HCT116 (cell line): ENCODE measurements around the gene EIF1AD. TPM values are rescaled to one million over a fixed set of nuclear protein-coding genes. Genes with fewer than 3 reads are reported as not detected.

ENCODE experiments used
- ATAC-seq: fragments of 200-7000 bp; cut with Tn5 transposase; 2 replicates; pipeline ENCODE4 v1.9.1; 2020; ENCODE audit warnings: mild to moderate bottlenecking, moderate library complexity
- BruUV-seq: library from RNA; stranded (reverse); fragments of 400-500 nt; replicated peaks from 2 replicates; lab custom pipeline; 2021; lab: Mats Ljungman, UMichigan
- CTCF ChIA-PET: fragments of 300-600 bp; sonication (Branson Sonifier 250); formaldehyde crosslinking; loops from one replicate; lab custom pipeline; 2021; ENCODE audit warnings: antibody characterized with exemption; lab: Charles Lee
- POLR2A ChIA-PET: fragments of 300-600, 350-600 bp; sonication (Branson Sonifier 250); formaldehyde crosslinking; loops from one replicate; lab custom pipeline; 2021; ENCODE audit warnings: antibody characterized with exemption; lab: Charles Lee
- RAD21 ChIA-PET, 2 experiments: fragments of 300-600 bp; sonication (Branson Sonifier 250); formaldehyde crosslinking; loops; one replicate each; lab custom pipeline; 2023; ENCODE audit warnings: low total read pairs in 2 of 2; ENCODE audit not compliant: uncharacterized antibody in 2 of 2, unreplicated experiment in 2 of 2, low non-redundant PET in 1 of 2; lab: Charles Lee
- DNase-seq: peaks from one replicate; pipeline ENCODE4 v3.0.0-alpha.2; 2010; ENCODE audit warnings: low read depth, low spot score
- H2AFZ ChIP-seq: fragments of 200-600 bp; shearing (Covaris generic), sonication (generic); 2 replicates; pipeline ENCODE4 v1.6.1; 2017; ENCODE audit warnings: low read depth, mixed run types, mixed read lengths, antibody characterized with exemption, low read length; ENCODE audit not compliant: poor library complexity, severe bottlenecking
- H3K27ac ChIP-seq: 2 replicates; pipeline ENCODE4 v1.5.1; 2012; ENCODE audit warnings: low read depth, low read length
- H3K27me3 ChIP-seq: fragments of 200-600 bp; sonication (generic); 2 replicates; pipeline ENCODE4 v1.6.1; 2016; ENCODE audit warnings: mixed run types, low read length, mixed read lengths; ENCODE audit not compliant: insufficient read depth
- H3K36me3 ChIP-seq, 2 experiments: fragments of 200-500 bp in 1 of 2; fragments of 200-600 bp in 1 of 2; sonication (Bioruptor generic) in 1 of 2; sonication (generic) in 1 of 2; 2 replicates each; pipeline versions ENCODE4 v1.5.1 to v1.6.1; 2014 to 2016; ENCODE audit warnings: low read length in 2 of 2, inconsistent platforms in 1 of 2, mixed read lengths in 1 of 2, mixed run types in 1 of 2; ENCODE audit not compliant: insufficient read depth in 2 of 2, control insufficient read depth in 1 of 2
- H3K4me1 ChIP-seq, 2 experiments: fragments of 200-600 bp in 1 of 2; sonication (generic) in 1 of 2; 2 replicates each; pipeline versions ENCODE4 v1.5.1 to v1.6.1; 2012 to 2017; ENCODE audit warnings: low read length in 2 of 2, inconsistent platforms in 1 of 2, mild to moderate bottlenecking in 1 of 2, mixed read lengths in 1 of 2, mixed run types in 1 of 2, moderate library complexity in 1 of 2; ENCODE audit not compliant: insufficient read depth in 2 of 2, control insufficient read depth in 1 of 2
- H3K4me2 ChIP-seq: fragments of 200-600 bp; sonication (generic); 2 replicates; pipeline ENCODE4 v1.6.1; 2017; ENCODE audit warnings: mixed run types, low read length, mixed read lengths
- H3K4me3 ChIP-seq, 2 experiments: fragments of 200-600 bp in 1 of 2; sonication (generic) in 1 of 2; replicated peaks in 1 of 2; 2 replicates each; pipeline ENCODE4 v1.5.1; 2011 to 2016; ENCODE audit warnings: low read length in 2 of 2, control low read depth in 1 of 2, low read depth in 1 of 2, mild to moderate bottlenecking in 1 of 2, mixed read lengths in 1 of 2, mixed run types in 1 of 2
- H3K79me2 ChIP-seq: fragments of 200-600 bp; sonication (generic); 2 replicates; pipeline ENCODE4 v1.6.1; 2017; ENCODE audit warnings: mild to moderate bottlenecking, mixed run types, low read length, moderate library complexity, mixed read lengths; ENCODE audit not compliant: insufficient read depth
- H3K9ac ChIP-seq: fragments of 200-600 bp; sonication (generic); 2 replicates; pipeline ENCODE4 v1.6.1; 2016; ENCODE audit warnings: low read length, mixed read lengths
- H3K9me2 ChIP-seq: fragments of 200-600 bp; sonication (generic), shearing (Covaris generic); 2 replicates; pipeline ENCODE4 v1.6.1; 2017; ENCODE audit warnings: mixed run types, mild to moderate bottlenecking, moderate library complexity; ENCODE audit not compliant: insufficient read depth
- H3K9me3 ChIP-seq, 2 experiments: fragments of 200-500 bp in 1 of 2; fragments of 200-600 bp in 1 of 2; sonication (Bioruptor generic) in 1 of 2; sonication (generic) in 1 of 2; 2 replicates each; pipeline ENCODE4 v1.6.1; 2014 to 2017; ENCODE audit warnings: low read length in 2 of 2, mixed read lengths in 2 of 2, inconsistent platforms in 1 of 2, low read depth in 1 of 2, mild to moderate bottlenecking in 1 of 2, mixed run types in 1 of 2, moderate library complexity in 1 of 2; ENCODE audit not compliant: control insufficient read depth in 1 of 2, insufficient read depth in 1 of 2
- H4K20me1 ChIP-seq: fragments of 200-600 bp; sonication (generic), shearing (Covaris generic); 2 replicates; pipeline ENCODE4 v1.6.1; 2017; ENCODE audit warnings: mixed run types, mild to moderate bottlenecking, moderate library complexity; ENCODE audit not compliant: insufficient read depth
- CTCF ChIP-seq, 3 experiments: fragments of 200-600 bp in 1 of 3; sonication (generic) in 1 of 3; IDR thresholded peaks in 2 of 3; conservative IDR thresholded peaks in 1 of 3; 2 replicates each; pipeline ENCODE4 v1.5.1; 2012 to 2017; ENCODE audit warnings: low read depth in 2 of 3, low read length in 2 of 3, antibody characterized with exemption in 1 of 3, borderline replicate concordance in 1 of 3, control low read depth in 1 of 3, mild to moderate bottlenecking in 1 of 3, mixed read lengths in 1 of 3, mixed run types in 1 of 3, moderate library complexity in 1 of 3; ENCODE audit not compliant: insufficient read depth in 1 of 3
- ELF1 ChIP-seq: IDR thresholded peaks from 2 replicates; pipeline ENCODE4 v1.6.1; 2012; ENCODE audit warnings: low read depth, borderline replicate concordance
- EZH2 ChIP-seq: fragments of 200-600 bp; sonication (generic); IDR thresholded peaks from 2 replicates; pipeline ENCODE4 v1.6.1; 2017; ENCODE audit warnings: antibody characterized with exemption, mixed run types
- EZH2phosphoT487 ChIP-seq: fragments of 200-600 bp; IDR thresholded peaks from 2 replicates; pipeline ENCODE4 v1.6.1; 2018; ENCODE audit warnings: antibody characterized with exemption, borderline replicate concordance
- FOSL1 ChIP-seq: IDR thresholded peaks from 2 replicates; pipeline ENCODE4 v1.6.1; 2012; ENCODE audit warnings: low read depth
- JUND ChIP-seq: IDR thresholded peaks from 2 replicates; pipeline ENCODE4 v1.6.1; 2012
- MAX ChIP-seq: IDR thresholded peaks from 2 replicates; pipeline ENCODE4 v1.6.1; 2012
- RAD21 ChIP-seq: IDR thresholded peaks from 2 replicates; pipeline ENCODE4 v1.6.1; 2012; ENCODE audit warnings: low read depth, mild to moderate bottlenecking
- SP1 ChIP-seq: IDR thresholded peaks from 2 replicates; pipeline ENCODE4 v1.6.1; 2012; ENCODE audit warnings: low read depth
- SRF ChIP-seq: IDR thresholded peaks from 2 replicates; pipeline ENCODE4 v1.6.1; 2012; ENCODE audit warnings: low read depth
- TCF7L2 ChIP-seq: IDR thresholded peaks from 2 replicates; pipeline ENCODE4 v1.7.0; 2011; ENCODE audit warnings: borderline replicate concordance, inconsistent platforms; ENCODE audit not compliant: insufficient read depth, insufficient read length; ENCODE audit errors: extremely low read depth
- YY1 ChIP-seq: IDR thresholded peaks from 2 replicates; pipeline ENCODE4 v1.6.1; 2011; ENCODE audit warnings: low read length, low read depth, moderate library complexity, mild to moderate bottlenecking; ENCODE audit not compliant: insufficient replicate concordance; ENCODE audit errors: extremely low read depth
- ZBTB33 ChIP-seq: IDR thresholded peaks from 2 replicates; pipeline ENCODE4 v1.6.1; 2011; ENCODE audit warnings: mild to moderate bottlenecking, low read length, moderate library complexity; ENCODE audit not compliant: insufficient replicate concordance; ENCODE audit errors: extremely low read depth
- ZFX ChIP-seq: fragments of 450-650 bp; IDR thresholded peaks from 2 replicates; pipeline ENCODE4 v1.6.1; 2017
- ZNF274 ChIP-seq: fragments of 200-500 bp; sonication (Bioruptor generic); IDR thresholded peaks from 2 replicates; pipeline ENCODE4 v1.6.1; 2014; ENCODE audit warnings: mild to moderate bottlenecking, low read depth, low read length, inconsistent platforms
- intact Hi-C: fragments of 100-400 bp; cut with micrococcal nuclease; formaldehyde crosslinking; loops from 2 replicates; pipeline ENCODE4 v1.10.0; 2022
- total RNA-seq: library from RNA; stranded (reverse); gene quantifications from one replicate; pipeline ENCODE4 v1.2.1, GENCODE V29; 2021; ENCODE audit not compliant: unreplicated experiment
- TF ChIP-seq, protein P1 (sequence below): IDR thresholded peaks from 2 replicates; pipeline ENCODE4 v1.6.1; 2012

EIF1AD gene
- total RNA-seq, 1 experiment from 2014 or later, result 45.5 TPM

DNA sequence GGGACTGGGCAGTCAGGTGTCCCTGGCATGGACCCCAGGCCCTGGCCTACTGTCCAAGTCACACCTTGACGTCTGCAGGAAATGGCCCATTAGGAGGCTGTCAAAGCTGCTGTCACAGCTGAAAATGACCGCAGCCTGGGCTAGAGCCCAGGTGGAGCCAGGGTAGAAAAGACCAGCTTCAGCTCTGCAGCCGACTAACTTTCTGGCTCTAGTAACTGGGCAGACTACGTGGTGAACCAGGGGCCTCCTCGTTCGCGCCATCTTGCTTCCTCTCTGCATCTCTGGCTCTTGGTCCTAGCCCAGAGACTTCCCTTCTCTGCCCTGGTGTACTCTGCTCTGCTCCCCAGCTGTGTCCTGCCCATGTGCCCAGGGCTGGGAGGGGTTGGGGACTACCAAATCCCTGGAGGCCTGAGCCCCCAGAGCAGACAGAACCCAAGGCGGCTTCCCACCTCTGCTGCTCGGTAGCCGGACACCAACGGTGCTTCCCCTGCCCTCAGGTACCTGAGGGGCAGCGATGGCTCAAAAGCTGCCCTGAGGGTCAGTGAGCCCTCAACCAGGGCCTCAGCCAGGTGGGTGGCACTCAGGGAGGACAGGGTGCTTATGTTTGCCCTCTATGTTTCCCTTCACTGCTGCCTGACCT is 20.7 kb downstream of the EIF1AD start:
- Histone ChIP-seq H3K27me3 (no peaks in the 10 kb centered on the region), H2AFZ (no peak overlapping the region), H3K4me2 (no peak overlapping the region), H3K27ac (no peak overlapping the region), H3K4me1 (no peaks in the 10 kb centered on the region), H3K9me2 (no peaks in the 10 kb centered on the region), H3K9me3 (no peaks in the 10 kb centered on the region), H3K36me3 (peaks cover 0 to 4% of the 10 kb centered on the region in 2 experiments; a peak in 1 of 4 replicates)
- RAD21 ChIA-PET, result no interaction called here
- ATAC-seq, result peak; percentile 17; the same call in 1 of the 2 replicates
- TF ChIP-seq JUND, result no peak
- TF ChIP-seq, all 23 proteins: peak for 0
- ChIA-PET POLR2A (no interaction called here), CTCF (no interaction called here)
- no peak for DNase-seq
- H3K79me2 ChIP-seq, result no peaks in the 10 kb centered on the region
- no peak overlapping the region for H3K9ac ChIP-seq
- no peak overlapping the region for H3K4me3 ChIP-seq
- intact Hi-C loops, result no loop called here
- no TSS peak for BruUV-seq
- H4K20me1 ChIP-seq, result no peaks in the 10 kb centered on the region

- Histone ChIP-seq H3K79me2 (no peaks in the 10 kb centered on the region), H3K9me2 (no peaks in the 10 kb centered on the region), H3K9ac (no peak overlapping the region), H3K4me1 (no peaks in the 10 kb centered on the region), H3K27me3 (no peaks in the 10 kb centered on the region), H3K4me2 (no peak overlapping the region), H3K4me3 (no peak overlapping the region), H3K9me3 (no peaks in the 10 kb centered on the region), H3K27ac (no peak overlapping the region), H4K20me1 (no peaks in the 10 kb centered on the region), H3K36me3 (peaks cover 0 to 4% of the 10 kb centered on the region in 2 experiments; a peak in 1 of 4 replicates), H2AFZ (no peak overlapping the region)
- intact Hi-C loops, result no loop called here
- ATAC-seq (no peak), DNase-seq (no peak)
- ChIA-PET CTCF (interaction anchor here (1.3 kb wide), 1 partner anchor 9 kb away, joined by 3 read pairs; no protein-coding TSS in a partner anchor), POLR2A (no interaction called here), RAD21 (no interaction called here)
- no TSS peak for BruUV-seq
- TF ChIP-seq SP1, result no peak
- TF ChIP-seq, protein P1, sequence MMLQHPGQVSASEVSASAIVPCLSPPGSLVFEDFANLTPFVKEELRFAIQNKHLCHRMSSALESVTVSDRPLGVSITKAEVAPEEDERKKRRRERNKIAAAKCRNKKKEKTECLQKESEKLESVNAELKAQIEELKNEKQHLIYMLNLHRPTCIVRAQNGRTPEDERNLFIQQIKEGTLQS, result no peak
- TF ChIP-seq FOSL1, result no peak
- no peak for TF ChIP-seq YY1
- TF ChIP-seq SRF, result no peak
- TF ChIP-seq ZBTB33, result no peak
- TF ChIP-seq JUND, result no peak
- no peak for TF ChIP-seq ELF1
- no peak for TF ChIP-seq CTCF (IDR thresholded peaks at IDR 0.05 in 2 of 3, conservative IDR thresholded peaks at IDR 0.05 in 1 of 3; ENCODE audit: borderline replicate concordance in 1 of 3, insufficient read depth in 1 of 3, low read depth in 2 of 3, low read length in 2 of 3)
- TF ChIP-seq EZH2, result no peak
- no peak for TF ChIP-seq TCF7L2
- no peak for TF ChIP-seq RAD21
- no peak for TF ChIP-seq ZNF274
- TF ChIP-seq ZFX, result no peak
- TF ChIP-seq EZH2phosphoT487, result no peak
- TF ChIP-seq MAX, result no peak
These were observed 22.6 kb downstream of the EIF1AD start for GRCh38 chr11:65979261-65979759.
